ENCODE data around the gene KATNA1.

- TF ChIP-seq CTCF (IDR thresholded peaks at IDR 0.05) (no peak), POLR2AphosphoS5 (IDR thresholded peaks at IDR 0.05; ENCODE audit: low read depth, low read length) (no peak), RCOR1 (IDR thresholded peaks at IDR 0.05; ENCODE audit: low read length) (no peak), CHD2 (IDR thresholded peaks at IDR 0.05; ENCODE audit: low read length, partially characterized antibody) (no peak), RAD21 (IDR thresholded peaks at IDR 0.05; ENCODE audit: low read length) (no peak), MAX (IDR thresholded peaks at IDR 0.05; ENCODE audit: low read depth) (no peak), GATA2 (CRISPR knock-in tag; IDR thresholded peaks at IDR 0.05) (no peak), NFIC (IDR thresholded peaks at IDR 0.05; ENCODE audit: borderline replicate concordance) (no peak), SIN3A (IDR thresholded peaks at IDR 0.05; ENCODE audit: borderline replicate concordance, low read depth, low read length) (no peak), USF1 (IDR thresholded peaks at IDR 0.05; ENCODE audit: borderline replicate concordance, low read depth) (no peak), PBX3 (IDR thresholded peaks at IDR 0.05) (no peak), EZH2phosphoT487 (IDR thresholded peaks at IDR 0.05; ENCODE audit: borderline replicate concordance, low read depth) (no peak), SMC3 (IDR thresholded peaks at IDR 0.05; ENCODE audit: low read depth, low read length) (no peak)
Observed at GRCh38 chr6:149642829-149643580, 5.5 kb downstream of the KATNA1 start.
